ENCODE measurements around the gene WNK2. TPM values are rescaled to one million over a fixed set of nuclear protein-coding genes. Genes with fewer than 3 reads are reported as not detected.

WNK2 gene
- total RNA-seq, 2 donors from 2014 or later, result 0.70 to 1.1 TPM

DNA sequence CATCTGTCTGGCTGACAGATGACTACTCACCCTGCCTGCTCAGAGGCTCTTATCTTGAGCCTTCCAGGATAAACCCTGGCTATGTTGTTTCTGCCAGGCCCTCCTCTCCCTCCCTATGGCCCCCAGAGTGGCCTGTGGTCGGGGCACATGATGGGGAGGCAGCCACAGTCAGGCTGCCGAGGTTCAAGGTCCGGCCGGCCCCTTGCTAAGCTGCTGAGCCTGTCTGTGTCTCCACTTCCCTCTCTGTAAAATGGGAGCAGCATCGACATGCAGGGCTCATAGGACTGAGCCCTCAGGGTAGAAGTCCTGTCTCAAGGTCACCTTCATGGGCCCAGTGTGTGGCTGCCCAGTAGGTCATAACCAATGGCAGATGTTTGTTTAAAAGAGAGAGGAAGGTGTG, 28.5 kb downstream of the WNK2 start:
- H3K27me3 Mint-ChIP-seq (ENCODE audit: low read depth), result no peaks in the 10 kb centered on the region
- H3K4me1 Mint-ChIP-seq (ENCODE audit: low read depth), result no peaks in the 10 kb centered on the region
- no peak overlapping the region for H3K27ac Mint-ChIP-seq
- H3K36me3 Mint-ChIP-seq (ENCODE audit: insufficient read depth in 2 of 2), result peaks cover 0 to 6% of the 10 kb centered on the region in 2 donors
- ATAC-seq (replicated peaks in 1 of 2), result no peak
- DNase-seq, result no peak
- H3K9me3 Mint-ChIP-seq, result peaks cover 5 to 8% of the 10 kb centered on the region in 2 donors
- no peak overlapping the region for H3K4me3 Mint-ChIP-seq

DNA sequence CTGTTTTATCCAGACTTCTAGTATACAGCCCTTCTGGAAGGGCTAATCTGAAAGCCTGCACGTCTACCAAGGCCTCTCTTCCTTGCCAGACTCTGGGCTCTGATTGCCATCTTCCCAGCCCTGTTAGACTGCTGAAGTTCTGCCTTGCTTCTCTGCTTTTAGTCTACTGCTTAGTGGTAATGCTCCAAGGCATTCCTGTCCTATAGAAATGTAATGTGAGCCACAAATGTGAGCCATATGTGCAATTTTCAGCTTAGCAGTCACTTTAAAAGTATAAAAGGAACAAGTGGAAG, 32.1 kb downstream of the WNK2 start:
- no peak for ATAC-seq (replicated peaks in 1 of 2)

DNA sequence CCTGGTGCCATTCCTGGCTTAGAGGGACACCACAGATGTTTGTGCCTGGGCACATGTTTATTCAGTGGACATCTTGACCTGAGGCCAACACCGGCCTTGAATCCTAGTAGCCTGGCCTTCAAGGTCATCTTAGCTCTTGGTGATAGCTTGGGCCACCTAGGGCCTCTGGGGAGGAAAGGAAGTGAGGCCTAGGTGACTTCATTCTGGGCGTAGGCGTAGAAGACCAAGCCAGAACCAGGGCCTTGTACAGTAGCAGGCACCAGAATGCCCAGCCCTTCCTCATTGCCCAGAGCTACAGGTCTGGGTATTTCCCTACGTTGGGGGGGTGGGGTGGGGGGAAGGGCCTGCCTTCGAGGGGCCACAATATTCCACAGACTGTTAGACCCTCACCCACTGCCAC, 33.8 kb downstream of the WNK2 start:
- peaks cover 0 to 2% of the 10 kb centered on the region in 2 donors for H3K9me3 Mint-ChIP-seq
- no peaks in the 10 kb centered on the region for H3K27me3 Mint-ChIP-seq (ENCODE audit: low read depth)
- no peak for DNase-seq

More for the DNA sequence above, 32.1 kb downstream of the WNK2 start:
- DNase-seq, result no peak
- H3K27me3 Mint-ChIP-seq (ENCODE audit: low read depth), result no peaks in the 10 kb centered on the region
- H3K36me3 Mint-ChIP-seq (ENCODE audit: insufficient read depth in 2 of 2), result peaks cover 0 to 6% of the 10 kb centered on the region in 2 donors
- H3K4me3 Mint-ChIP-seq, result no peak overlapping the region
- H3K4me1 Mint-ChIP-seq (ENCODE audit: low read depth), result no peaks in the 10 kb centered on the region
- H3K27ac Mint-ChIP-seq, result no peak overlapping the region
- peaks cover 0 to 2% of the 10 kb centered on the region in 2 donors for H3K9me3 Mint-ChIP-seq

DNA sequence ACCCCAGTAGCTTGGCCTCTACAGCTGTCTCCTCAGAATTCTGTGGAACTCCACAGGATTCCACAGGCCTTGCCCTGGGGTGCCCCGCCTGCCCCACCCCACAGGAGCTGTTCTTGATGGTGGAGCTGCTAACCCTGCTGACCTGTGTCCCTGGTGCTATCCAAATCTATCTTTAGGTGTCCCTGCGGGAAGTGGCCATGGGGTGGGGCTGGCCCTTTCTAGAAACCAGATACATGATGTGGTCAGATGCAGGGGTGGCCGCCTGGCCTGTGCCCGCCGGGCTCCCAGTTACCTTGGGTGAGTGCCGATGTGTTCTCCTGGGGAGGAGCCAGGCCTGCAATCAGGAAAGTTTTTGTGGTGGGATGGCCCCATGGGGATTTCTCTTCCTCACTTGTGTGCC, 34.2 kb downstream of the WNK2 start:
- no peaks in the 10 kb centered on the region for H3K4me1 Mint-ChIP-seq (ENCODE audit: low read depth)
- DNase-seq (no peak), ATAC-seq (replicated peaks in 1 of 2) (no peak)
- H3K4me3 Mint-ChIP-seq, result no peak overlapping the region
- no peaks in the 10 kb centered on the region for H3K27me3 Mint-ChIP-seq (ENCODE audit: low read depth)
- no peak overlapping the region for H3K27ac Mint-ChIP-seq
- peaks cover 0 to 6% of the 10 kb centered on the region in 2 donors for H3K36me3 Mint-ChIP-seq (ENCODE audit: insufficient read depth in 2 of 2)
- H3K9me3 Mint-ChIP-seq, result peaks cover 0 to 2% of the 10 kb centered on the region in 2 donors

More for the DNA sequence above, 33.8 kb downstream of the WNK2 start:
- no peak overlapping the region for H3K27ac Mint-ChIP-seq
- H3K36me3 Mint-ChIP-seq (ENCODE audit: insufficient read depth in 2 of 2), result peaks cover 0 to 6% of the 10 kb centered on the region in 2 donors
- H3K4me3 Mint-ChIP-seq, result no peak overlapping the region
- no peak for ATAC-seq (replicated peaks in 1 of 2)
- H3K4me1 Mint-ChIP-seq (ENCODE audit: low read depth), result no peaks in the 10 kb centered on the region

DNA sequence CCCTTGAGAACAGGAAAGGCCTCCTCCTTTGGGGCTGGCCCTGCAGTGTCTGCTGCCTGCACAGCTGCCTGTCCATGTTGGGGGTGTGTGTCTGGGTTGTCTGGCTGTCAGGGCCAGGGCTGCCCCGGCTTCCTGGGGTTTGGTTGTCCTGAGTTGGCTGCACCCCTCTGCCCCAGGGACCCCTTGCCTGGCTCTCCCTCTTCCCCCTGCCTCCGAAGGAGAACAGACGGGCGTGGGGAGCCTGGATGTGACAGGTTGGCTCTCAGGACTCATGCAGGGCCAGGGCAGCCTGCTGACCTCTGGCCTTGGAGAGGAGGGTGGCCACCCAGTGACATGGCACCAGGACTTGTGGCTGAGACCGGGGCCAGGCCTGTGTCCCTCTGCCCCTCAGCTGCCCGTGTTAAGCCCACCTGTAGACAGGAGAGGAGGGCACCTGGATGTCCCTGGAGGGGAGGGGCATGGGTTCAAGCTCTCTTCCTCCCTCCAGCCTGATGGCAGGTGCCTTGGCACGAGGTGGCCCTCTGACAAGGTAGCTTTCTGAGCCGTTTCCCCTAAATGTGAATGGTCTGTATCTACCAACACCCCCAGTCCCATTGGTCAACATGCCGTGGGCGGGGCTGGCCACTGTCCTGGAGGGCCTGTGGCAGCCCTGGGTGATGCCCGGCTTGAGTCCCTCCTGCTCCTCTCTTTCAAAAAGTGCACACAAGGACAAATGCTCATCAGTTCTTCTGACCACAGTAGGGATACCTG, 34.9 kb downstream of the WNK2 start:
- Mint-ChIP-seq H3K27me3 (ENCODE audit: low read depth) (no peaks in the 10 kb centered on the region), H3K36me3 (ENCODE audit: insufficient read depth in 2 of 2) (peaks cover 0 to 6% of the 10 kb centered on the region in 2 donors), H3K4me1 (ENCODE audit: low read depth) (no peaks in the 10 kb centered on the region), H3K27ac (no peak overlapping the region), H3K9me3 (peaks cover 0 to 2% of the 10 kb centered on the region in 2 donors), H3K4me3 (no peak overlapping the region)
- ATAC-seq (replicated peaks in 1 of 2) (no peak), DNase-seq (no peak)

DNA sequence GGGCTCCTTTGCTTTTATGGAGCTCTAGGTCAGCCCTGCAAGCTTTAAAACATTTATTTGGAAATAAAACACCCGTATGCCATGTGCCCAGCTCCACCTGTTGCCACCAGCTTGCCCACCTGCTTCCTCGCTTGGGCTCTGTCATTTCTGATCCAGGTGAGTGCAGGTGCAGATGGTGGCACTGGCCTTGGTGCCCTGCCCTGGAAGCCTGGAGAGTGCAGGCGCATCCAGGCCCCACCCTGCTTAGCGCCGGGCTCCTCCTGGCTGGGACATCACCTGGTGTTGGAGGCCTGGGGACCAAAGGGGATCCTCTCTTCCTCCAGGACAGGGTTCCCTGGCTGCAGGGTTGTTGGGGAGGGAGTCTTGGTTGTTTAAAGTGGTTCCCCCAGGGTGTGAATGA, 35.8 kb downstream of the WNK2 start:
- Mint-ChIP-seq H3K9me3 (peaks cover 0 to 2% of the 10 kb centered on the region in 2 donors), H3K36me3 (ENCODE audit: insufficient read depth in 2 of 2) (peaks cover 0 to 6% of the 10 kb centered on the region in 2 donors), H3K4me1 (ENCODE audit: low read depth) (no peaks in the 10 kb centered on the region), H3K4me3 (no peak overlapping the region), H3K27ac (no peak overlapping the region), H3K27me3 (ENCODE audit: low read depth) (no peaks in the 10 kb centered on the region)
- ATAC-seq (replicated peaks in 1 of 2) (no peak), DNase-seq (no peak)

DNA sequence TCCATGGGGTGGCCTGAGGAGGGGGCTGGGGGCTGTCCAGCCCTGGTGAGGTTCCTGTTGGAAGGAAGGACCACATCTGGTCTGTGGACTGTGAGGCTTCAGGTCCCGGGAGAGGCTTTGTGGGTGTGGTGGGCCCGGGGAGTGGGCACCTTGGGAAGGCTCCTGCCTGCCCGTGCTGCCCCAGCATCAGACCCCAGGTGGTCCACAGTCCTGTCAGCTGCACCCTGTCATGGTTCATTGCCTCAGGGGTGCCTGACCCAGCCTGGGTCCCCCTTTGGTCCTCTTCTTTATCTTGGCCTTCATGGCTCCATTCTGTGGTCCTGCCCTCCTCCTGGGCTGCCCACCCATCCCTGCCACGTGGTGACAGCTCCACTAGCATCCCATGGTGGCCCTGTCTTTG, 36.7 kb downstream of the WNK2 start:
- peaks cover 5% of the 10 kb centered on the region for H3K4me1 Mint-ChIP-seq (ENCODE audit: low read depth)
- H3K36me3 Mint-ChIP-seq (ENCODE audit: insufficient read depth in 2 of 2), result peaks cover 0 to 2% of the 10 kb centered on the region in 2 donors
- no peak overlapping the region for H3K27ac Mint-ChIP-seq
- H3K9me3 Mint-ChIP-seq, result no peaks in the 10 kb centered on the region
- DNase-seq, result no peak
- ATAC-seq (replicated peaks in 1 of 2), result no peak
- no peaks in the 10 kb centered on the region for H3K27me3 Mint-ChIP-seq (ENCODE audit: low read depth)
- no peak overlapping the region for H3K4me3 Mint-ChIP-seq

DNA sequence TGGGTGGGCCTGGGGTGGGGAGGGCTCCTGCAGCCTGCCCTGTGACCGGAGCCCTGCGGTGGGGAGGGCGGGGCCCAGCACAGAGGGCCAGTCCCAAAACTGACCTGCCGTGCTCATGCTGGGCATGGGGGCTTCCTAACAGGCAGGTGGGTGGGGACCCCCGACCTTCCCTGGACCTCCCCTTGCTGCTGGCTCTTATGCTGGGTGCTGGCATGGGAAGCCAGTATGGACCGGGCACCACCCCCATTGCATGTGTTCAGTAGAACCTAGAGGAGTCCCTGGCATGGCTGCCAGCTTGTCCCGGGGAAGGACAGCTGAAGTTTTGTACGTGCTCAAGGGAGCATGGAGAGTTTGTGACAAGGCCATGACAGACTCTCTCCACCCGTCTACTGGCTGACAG, 37.1 kb downstream of the WNK2 start:
- H3K9me3 Mint-ChIP-seq, result no peaks in the 10 kb centered on the region
- no peaks in the 10 kb centered on the region for H3K27me3 Mint-ChIP-seq (ENCODE audit: low read depth)
- H3K27ac Mint-ChIP-seq, result no peak overlapping the region
- ATAC-seq (replicated peaks in 1 of 2) (no peak), DNase-seq (no peak)
- H3K4me3 Mint-ChIP-seq, result no peak overlapping the region
- H3K4me1 Mint-ChIP-seq (ENCODE audit: low read depth), result peaks cover 9% of the 10 kb centered on the region
- no peaks in the 10 kb centered on the region for H3K36me3 Mint-ChIP-seq (ENCODE audit: insufficient read depth in 2 of 2)

DNA sequence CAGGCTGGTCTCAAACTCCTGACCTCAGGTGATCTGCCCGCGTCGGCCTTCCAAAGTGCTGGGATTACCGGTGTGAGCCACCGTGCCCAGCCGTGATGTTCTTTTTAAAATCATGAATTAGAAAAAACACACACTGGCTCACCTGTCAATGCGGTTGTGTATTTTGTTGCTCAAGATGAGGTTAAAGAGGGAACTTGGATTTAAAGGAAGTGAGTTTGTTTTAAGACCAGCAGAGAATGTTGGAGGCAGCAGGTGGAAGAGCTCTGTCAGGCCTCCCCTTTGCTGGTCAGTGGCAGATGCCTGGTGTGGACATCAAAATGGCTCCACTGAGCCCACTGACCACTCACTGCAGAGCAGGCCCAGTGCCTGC, 38.9 kb downstream of the WNK2 start:
- no peak for ATAC-seq (replicated peaks in 1 of 2)
- no peaks in the 10 kb centered on the region for H3K27me3 Mint-ChIP-seq (ENCODE audit: low read depth)
- no peak overlapping the region for H3K4me3 Mint-ChIP-seq
- peaks cover 10% of the 10 kb centered on the region for H3K4me1 Mint-ChIP-seq (ENCODE audit: low read depth)
- H3K36me3 Mint-ChIP-seq (ENCODE audit: insufficient read depth in 2 of 2), result no peaks in the 10 kb centered on the region
- DNase-seq, result no peak
- no peaks in the 10 kb centered on the region for H3K9me3 Mint-ChIP-seq
- H3K27ac Mint-ChIP-seq, result no peak overlapping the region

DNA sequence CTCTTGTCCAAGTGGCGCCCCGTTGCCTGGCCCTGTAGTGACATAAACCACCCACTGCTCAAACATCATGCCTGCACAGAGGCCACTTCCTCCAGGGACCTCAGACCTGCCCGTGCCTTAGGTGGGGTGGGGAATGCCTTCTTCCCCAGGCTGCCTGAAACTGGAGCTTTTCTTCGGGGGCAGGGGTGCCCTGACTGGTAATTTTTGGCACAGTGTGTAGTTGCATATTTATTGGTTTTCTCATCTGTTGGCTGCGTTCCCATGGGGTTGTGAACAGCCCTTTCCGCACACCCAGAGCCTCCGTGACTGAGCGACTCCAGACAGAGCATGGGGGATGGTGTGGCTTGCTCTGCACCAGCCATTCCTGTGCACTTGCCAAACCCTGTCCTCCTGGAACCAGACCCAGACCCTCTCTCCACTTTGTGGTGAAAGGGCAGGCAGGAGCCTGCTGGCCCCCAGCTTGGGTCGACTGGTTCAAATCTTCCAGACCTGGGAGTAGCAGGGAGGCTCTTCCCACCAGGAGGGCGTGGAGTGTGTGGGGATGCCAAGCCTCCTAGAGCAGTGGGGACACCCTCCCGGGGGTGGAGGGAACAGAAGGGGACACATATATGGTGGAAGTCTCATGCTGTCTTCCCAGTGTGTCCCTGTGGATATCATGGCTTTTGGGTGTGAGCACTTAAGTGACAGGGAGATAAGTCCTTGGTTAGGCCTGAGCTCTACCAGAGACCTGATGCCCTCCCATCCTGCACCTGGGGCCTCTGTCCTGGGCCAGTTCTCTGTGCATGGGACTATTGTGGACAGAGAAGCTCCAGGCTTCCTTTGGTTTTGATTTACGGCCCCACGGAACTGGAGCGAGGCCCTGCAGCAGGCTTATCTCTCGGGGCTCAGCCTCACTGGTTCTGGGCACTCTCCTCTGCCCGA, 39.6 kb downstream of the WNK2 start:
- ATAC-seq (replicated peaks in 1 of 2) (no peak), DNase-seq (no peak)
- Mint-ChIP-seq H3K4me1 (ENCODE audit: low read depth) (peaks cover 10% of the 10 kb centered on the region), H3K27me3 (ENCODE audit: low read depth) (no peaks in the 10 kb centered on the region), H3K9me3 (no peaks in the 10 kb centered on the region), H3K27ac (no peak overlapping the region), H3K36me3 (ENCODE audit: insufficient read depth in 2 of 2) (no peaks in the 10 kb centered on the region), H3K4me3 (no peak overlapping the region)

DNA sequence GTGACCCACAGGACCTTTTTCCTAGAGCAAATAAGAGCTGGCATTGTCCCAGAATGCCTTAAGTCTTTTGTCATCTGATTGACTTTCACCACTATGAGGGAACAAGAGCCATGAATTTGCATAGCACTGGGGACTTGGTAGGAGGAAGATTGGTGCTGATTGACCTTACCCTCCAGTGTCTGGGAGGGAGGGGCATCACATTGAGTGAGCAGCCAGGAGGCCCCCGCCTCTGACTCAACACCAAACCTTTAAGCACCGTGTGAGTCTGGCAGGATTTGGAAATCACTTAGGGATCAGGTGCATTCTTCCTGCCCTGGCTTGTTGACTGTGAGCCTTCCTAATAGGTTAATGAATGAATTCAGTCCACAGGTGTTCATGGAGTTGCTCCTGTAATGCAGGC, 40.7 kb downstream of the WNK2 start:
- H3K4me1 Mint-ChIP-seq (ENCODE audit: low read depth), result peaks cover 10% of the 10 kb centered on the region
- ATAC-seq (replicated peaks in 1 of 2) (no peak), DNase-seq (no peak)
- no peaks in the 10 kb centered on the region for H3K36me3 Mint-ChIP-seq (ENCODE audit: insufficient read depth in 2 of 2)
- H3K4me3 Mint-ChIP-seq, result no peak overlapping the region
- H3K27me3 Mint-ChIP-seq (ENCODE audit: low read depth), result no peaks in the 10 kb centered on the region
- H3K9me3 Mint-ChIP-seq, result no peaks in the 10 kb centered on the region
- H3K27ac Mint-ChIP-seq, result no peak overlapping the region

DNA sequence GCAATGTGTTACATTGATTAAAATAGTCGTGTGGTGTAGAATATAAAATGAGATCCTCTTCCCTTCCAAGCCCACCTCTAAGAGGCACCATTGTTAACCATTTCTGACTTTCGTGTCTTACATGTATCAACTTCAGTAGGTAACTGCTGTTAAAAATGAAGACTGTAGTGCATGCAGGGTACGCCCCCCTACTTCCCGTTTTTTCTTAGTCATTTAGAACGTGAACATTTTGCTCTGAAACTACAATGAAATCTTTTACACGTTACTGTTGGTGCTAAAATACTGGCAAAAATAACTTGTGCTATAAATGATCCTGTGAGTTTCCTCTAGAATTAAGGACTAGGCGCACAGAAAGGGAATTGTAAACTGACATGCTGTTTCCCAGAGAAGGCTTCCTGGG, 41.5 kb downstream of the WNK2 start:
- H3K9me3 Mint-ChIP-seq, result no peaks in the 10 kb centered on the region
- peaks cover 10% of the 10 kb centered on the region for H3K4me1 Mint-ChIP-seq (ENCODE audit: low read depth)
- H3K27ac Mint-ChIP-seq, result no peak overlapping the region
- ATAC-seq (replicated peaks in 1 of 2) (no peak), DNase-seq (no peak)
- no peaks in the 10 kb centered on the region for H3K27me3 Mint-ChIP-seq (ENCODE audit: low read depth)
- H3K36me3 Mint-ChIP-seq (ENCODE audit: insufficient read depth in 2 of 2), result no peaks in the 10 kb centered on the region
- no peak overlapping the region for H3K4me3 Mint-ChIP-seq

DNA sequence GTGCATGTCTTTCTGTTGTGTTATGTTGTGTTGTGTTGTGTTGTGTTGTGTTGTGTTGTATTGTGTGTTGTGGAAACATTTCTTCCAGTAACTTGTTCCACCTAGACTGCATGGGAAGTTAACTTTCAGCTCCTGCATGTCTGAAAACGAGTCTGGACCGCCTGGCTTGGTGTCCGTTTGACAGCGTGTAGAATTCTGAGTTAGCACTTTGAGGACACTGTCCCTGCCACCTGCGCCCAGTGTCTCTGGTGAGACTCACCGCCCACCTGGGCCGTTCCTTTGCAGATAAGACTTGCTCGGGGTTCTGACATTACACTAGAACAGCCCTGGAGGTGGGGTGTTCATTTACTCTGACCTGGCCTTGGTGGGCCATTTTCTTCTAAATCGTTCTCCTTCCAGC, 42.0 kb downstream of the WNK2 start:
- peaks cover 10% of the 10 kb centered on the region for H3K4me1 Mint-ChIP-seq (ENCODE audit: low read depth)

More for the DNA sequence above, 42.0 kb downstream of the WNK2 start:
- DNase-seq (no peak), ATAC-seq (replicated peaks in 1 of 2) (no peak)
- Mint-ChIP-seq H3K9me3 (no peaks in the 10 kb centered on the region), H3K27me3 (ENCODE audit: low read depth) (no peaks in the 10 kb centered on the region), H3K27ac (no peak overlapping the region), H3K36me3 (ENCODE audit: insufficient read depth in 2 of 2) (no peaks in the 10 kb centered on the region), H3K4me3 (no peak overlapping the region)
